HG03159 (cell line): ENCODE data around the gene COL5A1.
"Not testable (repeated sequence)": the region's sequence is repeated elsewhere in the genome, so short reads cannot be mapped to it uniquely, and the experiment has no call there.

ENCODE experiments used
- ATAC-seq: cut with Tn5 transposase; IDR thresholded peaks from one replicate; pipeline ENCODE4 v1.9.1; 2021; ENCODE audit warnings: mild to moderate bottlenecking, moderate library complexity; ENCODE audit not compliant: unreplicated experiment

Gene COL5A1

GRCh38 chr9:134707031-134707680 is 65.6 kb downstream of the COL5A1 start:
- ATAC-seq = no peak

- no peak for ATAC-seq
Measured at GRCh38 chr9:134707731-134708671, 66.4 kb downstream of the COL5A1 start.

- ATAC-seq = no peak
Measured at GRCh38 chr9:134708672-134709038, 67.1 kb downstream of the COL5A1 start.

- ATAC-seq = no peak
Measured at GRCh38 chr9:134709512-134710270, 68.1 kb downstream of the COL5A1 start.

GRCh38 chr9:134710271-134710540 is 68.6 kb downstream of the COL5A1 start:
- no peak for ATAC-seq

- no peak for ATAC-seq
Measured at GRCh38 chr9:134710901-134711300, 69.3 kb downstream of the COL5A1 start.

- no peak for ATAC-seq
Measured at GRCh38 chr9:134712243-134712642, 70.6 kb downstream of the COL5A1 start.

- no peak for ATAC-seq
Measured at GRCh38 chr9:134712926-134713325, 71.3 kb downstream of the COL5A1 start.

GRCh38 chr9:134715536-134715935 is 73.9 kb downstream of the COL5A1 start:
- ATAC-seq = not testable (repeated sequence)

- ATAC-seq = no peak
Measured at GRCh38 chr9:134716067-134716466, 74.5 kb downstream of the COL5A1 start.

GRCh38 chr9:134717056-134717455 is 75.5 kb downstream of the COL5A1 start:
- ATAC-seq = no peak

- no peak for ATAC-seq
Measured at GRCh38 chr9:134717924-134718645, 76.5 kb downstream of the COL5A1 start.

- ATAC-seq = no peak
Measured at GRCh38 chr9:134719331-134719730, 77.7 kb downstream of the COL5A1 start.

- no peak for ATAC-seq
Measured at GRCh38 chr9:134720136-134720753, 78.6 kb downstream of the COL5A1 start.

GRCh38 chr9:134720796-134721195 is 79.2 kb downstream of the COL5A1 start:
- ATAC-seq = no peak

GRCh38 chr9:134721344-134721743 is 79.7 kb downstream of the COL5A1 start:
- no peak for ATAC-seq

GRCh38 chr9:134722120-134722701 is 80.6 kb downstream of the COL5A1 start:
- ATAC-seq = no peak

- no peak for ATAC-seq
Measured at GRCh38 chr9:134723037-134723436, 81.4 kb downstream of the COL5A1 start.

GRCh38 chr9:134723491-134724190 is 82.0 kb downstream of the COL5A1 start:
- ATAC-seq = no peak
